ENCODE data around the gene NKX2-4. TPM values are rescaled to one million over a fixed set of nuclear protein-coding genes. Genes with fewer than 3 reads are reported as not detected.

Gene NKX2-4
- polyA plus RNA-seq, 1 donor from 2014 or later, result not detected

DNA sequence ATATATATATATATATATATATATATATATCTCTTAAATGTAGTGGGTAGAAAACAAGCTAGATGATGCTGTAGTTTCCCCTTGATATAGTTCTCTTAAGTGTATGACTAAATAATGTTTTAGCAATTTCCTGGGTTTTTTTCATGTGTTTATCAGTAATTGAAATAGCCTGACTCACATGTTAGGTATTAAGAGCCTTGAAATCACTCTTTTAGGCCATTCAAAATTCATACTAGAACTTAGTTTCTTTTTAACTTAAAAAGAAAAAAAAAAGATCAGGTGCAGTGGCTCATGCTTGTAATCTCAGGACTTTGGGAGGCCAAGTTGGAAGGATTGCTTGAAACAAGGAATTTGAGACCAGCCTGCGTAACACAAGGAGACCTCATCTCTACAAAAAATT lies 44.1 kb downstream of the NKX2-4 start:
- Histone ChIP-seq H4K20me1 (ENCODE audit: insufficient read depth) (no peaks in the 10 kb centered on the region), H3K4me2 (ENCODE audit: low read length) (no peak overlapping the region), H3K9me3 (ENCODE audit: low read length) (no peaks in the 10 kb centered on the region), H2AFZ (ENCODE audit: low read depth, low read length) (no peak overlapping the region), H3K79me2 (replicated peaks; ENCODE audit: insufficient read depth, low read length) (peaks cover 4% of the 10 kb centered on the region), H3K4me3 (ENCODE audit: low read length) (no peak overlapping the region), H3K27me3 (ENCODE audit: insufficient read depth, low read depth, low read length) (no peaks in the 10 kb centered on the region), H3K9ac (ENCODE audit: low read length) (no peak overlapping the region), H3K36me3 (ENCODE audit: insufficient read depth, low read length) (peaks cover 19% of the 10 kb centered on the region), H3F3A (ENCODE audit: insufficient read depth, low read length, poor library complexity, severe bottlenecking) (no peaks in the 10 kb centered on the region), H3K27ac (ENCODE audit: low read length) (no peak overlapping the region), H3K9me2 (ENCODE audit: insufficient read depth, low read length) (no peaks in the 10 kb centered on the region)
- TF ChIP-seq, protein P1, sequence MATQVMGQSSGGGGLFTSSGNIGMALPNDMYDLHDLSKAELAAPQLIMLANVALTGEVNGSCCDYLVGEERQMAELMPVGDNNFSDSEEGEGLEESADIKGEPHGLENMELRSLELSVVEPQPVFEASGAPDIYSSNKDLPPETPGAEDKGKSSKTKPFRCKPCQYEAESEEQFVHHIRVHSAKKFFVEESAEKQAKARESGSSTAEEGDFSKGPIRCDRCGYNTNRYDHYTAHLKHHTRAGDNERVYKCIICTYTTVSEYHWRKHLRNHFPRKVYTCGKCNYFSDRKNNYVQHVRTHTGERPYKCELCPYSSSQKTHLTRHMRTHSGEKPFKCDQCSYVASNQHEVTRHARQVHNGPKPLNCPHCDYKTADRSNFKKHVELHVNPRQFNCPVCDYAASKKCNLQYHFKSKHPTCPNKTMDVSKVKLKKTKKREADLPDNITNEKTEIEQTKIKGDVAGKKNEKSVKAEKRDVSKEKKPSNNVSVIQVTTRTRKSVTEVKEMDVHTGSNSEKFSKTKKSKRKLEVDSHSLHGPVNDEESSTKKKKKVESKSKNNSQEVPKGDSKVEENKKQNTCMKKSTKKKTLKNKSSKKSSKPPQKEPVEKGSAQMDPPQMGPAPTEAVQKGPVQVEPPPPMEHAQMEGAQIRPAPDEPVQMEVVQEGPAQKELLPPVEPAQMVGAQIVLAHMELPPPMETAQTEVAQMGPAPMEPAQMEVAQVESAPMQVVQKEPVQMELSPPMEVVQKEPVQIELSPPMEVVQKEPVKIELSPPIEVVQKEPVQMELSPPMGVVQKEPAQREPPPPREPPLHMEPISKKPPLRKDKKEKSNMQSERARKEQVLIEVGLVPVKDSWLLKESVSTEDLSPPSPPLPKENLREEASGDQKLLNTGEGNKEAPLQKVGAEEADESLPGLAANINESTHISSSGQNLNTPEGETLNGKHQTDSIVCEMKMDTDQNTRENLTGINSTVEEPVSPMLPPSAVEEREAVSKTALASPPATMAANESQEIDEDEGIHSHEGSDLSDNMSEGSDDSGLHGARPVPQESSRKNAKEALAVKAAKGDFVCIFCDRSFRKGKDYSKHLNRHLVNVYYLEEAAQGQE (IDR thresholded peaks at IDR 0.05; ENCODE audit: borderline replicate concordance), result no peak
- TF ChIP-seq, protein P2, sequence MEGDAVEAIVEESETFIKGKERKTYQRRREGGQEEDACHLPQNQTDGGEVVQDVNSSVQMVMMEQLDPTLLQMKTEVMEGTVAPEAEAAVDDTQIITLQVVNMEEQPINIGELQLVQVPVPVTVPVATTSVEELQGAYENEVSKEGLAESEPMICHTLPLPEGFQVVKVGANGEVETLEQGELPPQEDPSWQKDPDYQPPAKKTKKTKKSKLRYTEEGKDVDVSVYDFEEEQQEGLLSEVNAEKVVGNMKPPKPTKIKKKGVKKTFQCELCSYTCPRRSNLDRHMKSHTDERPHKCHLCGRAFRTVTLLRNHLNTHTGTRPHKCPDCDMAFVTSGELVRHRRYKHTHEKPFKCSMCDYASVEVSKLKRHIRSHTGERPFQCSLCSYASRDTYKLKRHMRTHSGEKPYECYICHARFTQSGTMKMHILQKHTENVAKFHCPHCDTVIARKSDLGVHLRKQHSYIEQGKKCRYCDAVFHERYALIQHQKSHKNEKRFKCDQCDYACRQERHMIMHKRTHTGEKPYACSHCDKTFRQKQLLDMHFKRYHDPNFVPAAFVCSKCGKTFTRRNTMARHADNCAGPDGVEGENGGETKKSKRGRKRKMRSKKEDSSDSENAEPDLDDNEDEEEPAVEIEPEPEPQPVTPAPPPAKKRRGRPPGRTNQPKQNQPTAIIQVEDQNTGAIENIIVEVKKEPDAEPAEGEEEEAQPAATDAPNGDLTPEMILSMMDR (IDR thresholded peaks at IDR 0.05; ENCODE audit: poor library complexity, severe bottlenecking), result no peak
- no peak for TF ChIP-seq EZH2 (IDR thresholded peaks at IDR 0.05; ENCODE audit: borderline replicate concordance, insufficient read depth, low read length, poor library complexity, severe bottlenecking)
- TF ChIP-seq SMC3 (conservative IDR thresholded peaks at IDR 0.05; ENCODE audit: poor library complexity), result no peak
- TF ChIP-seq TAF1 (IDR thresholded peaks at IDR 0.05; ENCODE audit: low read depth), result no peak
- TF ChIP-seq MXI1 (conservative IDR thresholded peaks at IDR 0.05; ENCODE audit: poor library complexity, severe bottlenecking), result no peak
- no peak for TF ChIP-seq RAD21 (conservative IDR thresholded peaks at IDR 0.05)
- TF ChIP-seq POLR2AphosphoS5 (IDR thresholded peaks at IDR 0.05), result no peak
- TF ChIP-seq EP300 (conservative IDR thresholded peaks at IDR 0.05; ENCODE audit: poor library complexity, severe bottlenecking), result no peak

DNA sequence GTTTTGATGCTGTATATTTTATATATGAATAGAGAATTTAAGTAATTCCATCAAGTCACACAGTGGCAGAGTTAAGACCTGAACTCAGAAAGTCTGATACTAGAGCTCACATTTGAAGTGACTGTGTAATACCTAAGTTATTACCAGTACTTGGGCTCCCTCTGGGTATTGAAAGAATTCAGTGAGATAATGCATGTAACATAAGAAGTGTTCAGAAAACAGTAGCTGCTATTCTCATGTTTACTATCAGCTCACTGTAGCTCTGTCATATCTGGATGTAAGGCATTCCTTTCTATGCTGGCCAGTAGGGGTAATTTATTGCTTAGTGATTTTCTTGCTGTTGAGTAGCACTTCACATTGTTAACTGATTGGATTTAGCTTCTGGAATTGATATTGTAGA lies 44.6 kb downstream of the NKX2-4 start:
- no peak overlapping the region for H3K4me2 ChIP-seq (ENCODE audit: low read length)
- no peak overlapping the region for H2AFZ ChIP-seq (ENCODE audit: low read depth, low read length)
- H3K9ac ChIP-seq (ENCODE audit: low read length), result no peak overlapping the region
- H4K20me1 ChIP-seq (ENCODE audit: insufficient read depth), result no peaks in the 10 kb centered on the region
- TF ChIP-seq POLR2AphosphoS5 (IDR thresholded peaks at IDR 0.05), result no peak
- no peaks in the 10 kb centered on the region for H3K27me3 ChIP-seq (ENCODE audit: insufficient read depth, low read depth, low read length)
- peaks cover 19% of the 10 kb centered on the region for H3K36me3 ChIP-seq (ENCODE audit: insufficient read depth, low read length)
- peaks cover 4% of the 10 kb centered on the region for H3K79me2 ChIP-seq (replicated peaks; ENCODE audit: insufficient read depth, low read length)
- no peaks in the 10 kb centered on the region for H3K9me2 ChIP-seq (ENCODE audit: insufficient read depth, low read length)
- no peak overlapping the region for H3K4me3 ChIP-seq (ENCODE audit: low read length)
- no peaks in the 10 kb centered on the region for H3F3A ChIP-seq (ENCODE audit: insufficient read depth, low read length, poor library complexity, severe bottlenecking)
- H3K9me3 ChIP-seq (ENCODE audit: low read length), result no peaks in the 10 kb centered on the region
- no peak overlapping the region for H3K27ac ChIP-seq (ENCODE audit: low read length)

Small RNAs within 50 kb of the gene (small RNA-seq; reads per million reads assigned to genes)
- gene RN7SKP140, result 0 reads per million in 3 experiments

Other genes starting within 250 kb of the NKX2-4 start
- gene XRN2, start 94.2 kb downstream of the NKX2-4 start, polyA plus RNA-seq, result 138 and 142 TPM in 2 replicates
- gene NKX2-2, start 116.5 kb upstream of the NKX2-4 start, polyA plus RNA-seq, result not detected in 2 replicates